ENCODE results near the gene CSPG5.

- no peak for TF ChIP-seq CTCF (IDR thresholded peaks at IDR 0.05)
- TF ChIP-seq POLR2A (IDR thresholded peaks at IDR 0.05) = no peak
These were observed 1.8 kb upstream of the CSPG5 start for GRCh38 chr3:47580481-47580880.
